ENCODE results near the gene MAPK10.

Gene MAPK10

GRCh38 chr4:86060341-86060740, 299.5 kb downstream of the MAPK10 start:
- H3K36me3 Mint-ChIP-seq (ENCODE audit: low read depth): peaks cover 5% of the 10 kb centered on the region
- no peak overlapping the region for H3K27ac Mint-ChIP-seq
- H3K4me1 Mint-ChIP-seq: no peaks in the 10 kb centered on the region
- no peak overlapping the region for H3K4me3 Mint-ChIP-seq
- no peak for DNase-seq
- H3K9me3 Mint-ChIP-seq: no peaks in the 10 kb centered on the region
- TF ChIP-seq CTCF (IDR thresholded peaks at IDR 0.05): no peak
- H3K27me3 Mint-ChIP-seq (ENCODE audit: low read depth, poor library complexity): no peaks in the 10 kb centered on the region

GRCh38 chr4:86058621-86059020, 301.2 kb downstream of the MAPK10 start:
- Mint-ChIP-seq H3K9me3 (no peaks in the 10 kb centered on the region), H3K27me3 (ENCODE audit: low read depth, poor library complexity) (no peaks in the 10 kb centered on the region), H3K27ac (no peak overlapping the region)

GRCh38 chr4:86055898-86056297, 304.0 kb downstream of the MAPK10 start:
- no peak overlapping the region for H3K4me3 Mint-ChIP-seq
- DNase-seq: no peak
- TF ChIP-seq CTCF (IDR thresholded peaks at IDR 0.05): no peak
- no peaks in the 10 kb centered on the region for H3K4me1 Mint-ChIP-seq
- H3K36me3 Mint-ChIP-seq (ENCODE audit: low read depth): peaks cover 5% of the 10 kb centered on the region
- H3K27me3 Mint-ChIP-seq (ENCODE audit: low read depth, poor library complexity): no peaks in the 10 kb centered on the region
- H3K9me3 Mint-ChIP-seq: no peaks in the 10 kb centered on the region
- no peak overlapping the region for H3K27ac Mint-ChIP-seq

More at GRCh38 chr4:86058621-86059020, 301.2 kb downstream of the MAPK10 start:
- H3K4me1 Mint-ChIP-seq: no peaks in the 10 kb centered on the region
- TF ChIP-seq CTCF (IDR thresholded peaks at IDR 0.05): no peak
- peaks cover 5% of the 10 kb centered on the region for H3K36me3 Mint-ChIP-seq (ENCODE audit: low read depth)
- no peak overlapping the region for H3K4me3 Mint-ChIP-seq
- no peak for DNase-seq

GRCh38 chr4:86054286-86055032, 305.4 kb downstream of the MAPK10 start:
- no peaks in the 10 kb centered on the region for H3K4me1 Mint-ChIP-seq
- H3K9me3 Mint-ChIP-seq: no peaks in the 10 kb centered on the region
- DNase-seq: no peak
- no peak overlapping the region for H3K4me3 Mint-ChIP-seq
- no peaks in the 10 kb centered on the region for H3K27me3 Mint-ChIP-seq (ENCODE audit: low read depth, poor library complexity)
- peaks cover 2% of the 10 kb centered on the region for H3K36me3 Mint-ChIP-seq (ENCODE audit: low read depth)
- no peak for TF ChIP-seq CTCF (IDR thresholded peaks at IDR 0.05)
- no peak overlapping the region for H3K27ac Mint-ChIP-seq

GRCh38 chr4:86050496-86050895, 309.4 kb downstream of the MAPK10 start:
- Mint-ChIP-seq H3K9me3 (no peaks in the 10 kb centered on the region), H3K4me1 (no peaks in the 10 kb centered on the region), H3K36me3 (ENCODE audit: low read depth) (no peaks in the 10 kb centered on the region), H3K27me3 (ENCODE audit: low read depth, poor library complexity) (no peaks in the 10 kb centered on the region), H3K27ac (no peak overlapping the region), H3K4me3 (no peak overlapping the region)
- TF ChIP-seq CTCF (IDR thresholded peaks at IDR 0.05): no peak
- DNase-seq: no peak

- no peaks in the 10 kb centered on the region for H3K27me3 Mint-ChIP-seq (ENCODE audit: low read depth, poor library complexity)
- no peaks in the 10 kb centered on the region for H3K4me1 Mint-ChIP-seq
- H3K4me3 Mint-ChIP-seq: no peak overlapping the region
- no peaks in the 10 kb centered on the region for H3K36me3 Mint-ChIP-seq (ENCODE audit: low read depth)
- TF ChIP-seq CTCF (IDR thresholded peaks at IDR 0.05): no peak
- H3K27ac Mint-ChIP-seq: no peak overlapping the region
- DNase-seq: no peak
- no peaks in the 10 kb centered on the region for H3K9me3 Mint-ChIP-seq
These were observed 311.4 kb downstream of the MAPK10 start for GRCh38 chr4:86048426-86048825.
